GM10248 (cell line): ENCODE results near the gene KCNQ1.

Experiments
- CTCF ChIA-PET: fragments of 300-600 bp; sonication (Branson Sonifier 250); formaldehyde crosslinking; extraction: SDS; loops from one replicate; lab custom pipeline; 2021; ENCODE audit warnings: antibody characterized with exemption; lab: Yijun Ruan, JAX
- POLR2A ChIA-PET: fragments of 350-650 bp; sonication (Branson Sonifier 250); formaldehyde crosslinking; extraction: SDS; loops from one replicate; lab custom pipeline; 2020; ENCODE audit warnings: antibody characterized with exemption; lab: Yijun Ruan, JAX
- DNase-seq: peaks from one replicate; pipeline ENCODE4 v3.0.0; 2012; ENCODE audit errors: extremely low spot score
- CTCF ChIP-seq: IDR thresholded peaks from 2 replicates; pipeline ENCODE4 v1.5.1; 2012; ENCODE audit warnings: mild to moderate bottlenecking, low read depth; ENCODE audit errors: extremely low read depth, missing control alignments, control extremely low read depth

KCNQ1 gene

GRCh38 chr11:2836315-2837095 lies 391.7 kb downstream of the KCNQ1 start:
- CTCF ChIA-PET = no interaction called here
- TF ChIP-seq CTCF = no peak
- no peak for DNase-seq
- POLR2A ChIA-PET = no interaction called here

DNA sequence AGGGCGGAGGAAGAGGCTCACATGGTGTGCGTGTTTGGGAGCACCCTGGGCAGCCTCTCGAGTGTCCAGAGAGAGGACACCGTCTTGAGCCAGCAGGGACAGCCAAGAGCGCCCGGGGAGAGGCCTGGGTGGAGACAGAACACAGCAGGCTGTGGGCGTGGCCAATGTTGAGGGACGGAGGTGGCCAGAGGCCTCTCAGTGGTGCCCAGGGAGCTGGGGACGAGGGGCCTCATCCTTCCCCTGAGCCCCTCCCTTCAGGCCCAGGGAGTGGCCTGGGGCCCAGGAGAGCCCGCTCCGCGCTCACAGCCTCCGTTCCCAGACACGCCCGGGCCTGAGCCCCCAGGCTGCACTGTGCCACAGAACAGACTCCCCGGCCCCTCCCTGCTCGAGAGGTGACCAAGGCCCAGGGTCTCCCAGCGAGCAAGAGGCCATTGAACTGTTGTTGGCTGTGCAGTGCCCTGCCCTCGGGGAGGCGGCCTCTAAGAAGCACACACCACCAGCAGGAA lies 392.3 kb downstream of the KCNQ1 start:
- ChIA-PET CTCF (no interaction called here), POLR2A (no interaction called here)
- no peak for DNase-seq
- TF ChIP-seq CTCF = no peak

DNA sequence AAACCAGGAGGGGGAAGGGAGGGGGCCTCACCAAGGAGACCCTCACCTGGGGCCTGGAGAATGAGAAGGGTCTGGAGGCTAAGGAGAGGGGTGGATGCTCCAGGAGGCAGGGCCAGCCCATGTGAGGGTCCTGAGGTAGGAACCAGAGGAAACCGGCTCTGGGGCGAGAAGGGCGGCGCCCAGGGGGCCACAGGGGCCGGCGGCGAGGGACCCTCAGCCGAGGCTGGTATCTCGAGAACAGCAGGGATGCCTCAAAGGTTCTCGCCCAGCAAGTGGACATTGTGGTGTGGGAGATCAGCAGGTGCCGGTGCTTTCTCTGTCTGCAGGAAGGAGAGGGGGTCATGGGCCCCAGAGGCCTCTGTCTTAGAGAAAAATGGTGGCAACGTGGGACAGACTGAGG lies 392.8 kb downstream of the KCNQ1 start:
- TF ChIP-seq CTCF = no peak
- DNase-seq = no peak
- ChIA-PET CTCF (no interaction called here), POLR2A (no interaction called here)

DNA sequence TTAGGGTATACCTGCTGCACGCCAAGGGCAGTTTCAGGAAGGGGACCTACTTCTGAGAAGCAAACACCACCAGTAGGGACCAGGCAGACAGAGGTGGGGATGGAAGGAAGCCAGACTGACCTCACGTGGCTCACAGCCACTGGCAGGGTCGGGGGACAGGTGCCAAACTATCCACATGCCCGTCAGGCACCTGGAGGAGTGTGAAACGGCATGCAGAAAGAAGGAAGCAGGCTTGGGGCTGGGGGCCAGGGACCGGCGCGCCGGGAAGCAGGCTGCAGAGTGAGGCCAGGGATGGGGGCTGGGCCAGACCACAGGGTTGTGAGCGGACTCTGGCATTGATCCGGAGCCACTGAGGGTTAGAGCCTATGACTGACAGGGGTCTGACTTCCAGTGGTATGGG lies 393.3 kb downstream of the KCNQ1 start:
- ChIA-PET POLR2A (no interaction called here), CTCF (no interaction called here)
- no peak for DNase-seq
- no peak for TF ChIP-seq CTCF

DNA sequence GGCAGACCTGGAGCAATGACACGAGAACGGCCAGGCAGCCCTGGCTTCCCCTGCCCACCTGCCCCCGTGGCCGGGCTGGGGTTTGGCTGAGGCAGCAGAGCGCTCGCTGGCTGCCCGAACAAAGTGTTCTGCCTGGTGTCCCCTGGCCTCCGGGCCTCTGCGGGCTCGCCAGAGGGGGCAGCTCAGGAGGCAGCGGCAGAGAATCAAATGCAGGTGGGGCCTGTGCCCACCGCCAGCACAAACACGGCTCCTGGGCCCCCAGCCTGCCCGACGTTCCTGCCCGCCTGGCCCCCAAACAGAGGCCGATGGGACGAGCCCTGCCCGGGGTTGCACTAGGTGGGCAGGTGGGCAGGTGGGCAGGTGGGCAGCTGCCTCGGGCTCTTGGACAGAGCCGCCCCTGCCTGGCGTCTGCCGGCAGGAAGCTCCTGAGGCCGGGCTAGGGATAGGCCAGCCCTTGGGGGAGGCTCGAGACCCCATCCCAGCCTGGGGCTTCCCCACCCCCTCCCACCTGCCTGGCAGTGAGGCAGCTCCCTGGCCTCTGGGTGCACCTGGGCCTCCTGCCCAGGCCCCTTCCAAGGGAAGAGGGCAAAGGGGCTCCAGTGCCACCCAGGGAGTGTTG lies 394.0 kb downstream of the KCNQ1 start:
- ChIA-PET POLR2A (no interaction called here), CTCF (no interaction called here)
- no peak for DNase-seq
- TF ChIP-seq CTCF = no peak

DNA sequence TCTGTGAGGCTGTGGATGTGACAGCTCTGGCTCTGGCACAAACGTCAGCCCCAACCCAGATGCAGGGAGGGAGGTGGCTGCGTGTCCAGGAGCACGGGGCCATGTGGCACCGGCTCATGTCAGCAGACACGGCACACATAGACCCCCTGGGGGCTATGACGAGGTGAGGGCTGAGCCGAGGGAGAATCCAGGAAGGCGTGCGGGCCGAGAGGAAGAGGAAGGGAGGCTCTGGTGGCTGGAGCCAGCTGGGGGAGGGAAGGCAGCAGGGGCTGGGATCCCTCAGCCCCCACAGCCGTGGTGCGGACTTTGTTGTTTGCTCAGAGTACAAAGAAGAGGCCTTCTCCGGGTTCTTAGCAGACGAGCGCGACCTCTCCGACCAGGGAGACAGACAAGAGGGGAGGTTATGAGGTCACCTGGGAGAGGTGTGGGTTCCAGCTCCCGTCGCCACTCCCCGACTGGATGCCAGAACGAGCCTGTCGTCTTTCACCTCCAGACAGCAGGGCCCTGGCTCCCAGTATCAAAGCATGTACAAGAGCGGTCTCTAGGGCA lies 394.7 kb downstream of the KCNQ1 start:
- POLR2A ChIA-PET = no interaction called here
- no peak for TF ChIP-seq CTCF
- DNase-seq = no peak
- CTCF ChIA-PET = no interaction called here
